CD14-positive monocyte (primary cell): Measurements from ENCODE around the gene GALNT15. TPM values are rescaled to one million over a fixed set of nuclear protein-coding genes. Genes with fewer than 3 reads are reported as not detected.

ENCODE experiments used
- DNase-seq, 3 donors: peaks; one replicate each; pipeline ENCODE4 v3.0.0-alpha.2; 2011 to 2022
- H2AFZ ChIP-seq: 2 replicates; pipeline ENCODE4 v1.6.0; 2012; ENCODE audit warnings: mild to moderate bottlenecking, low read depth, low read length, inconsistent platforms; ENCODE audit not compliant: insufficient read depth, poor library complexity, severe bottlenecking
- H3K27ac ChIP-seq, 2 donors: 1 replicate in 1 of 2; 2 replicates in 1 of 2; pipeline ENCODE4 v1.5.1; 2012 to 2013; ENCODE audit warnings: low read length in 2 of 2, control low read depth in 1 of 2, inconsistent platforms in 1 of 2, low read depth in 1 of 2, mild to moderate bottlenecking in 1 of 2
- H3K27me3 ChIP-seq, 2 donors: one replicate each; pipeline versions ENCODE4 v1.6.0 to v1.6.1; 2011 to 2013; ENCODE audit warnings: low read length in 2 of 2; ENCODE audit not compliant: control insufficient read depth in 2 of 2, insufficient read depth in 2 of 2
- H3K36me3 ChIP-seq, 2 donors: replicated peaks in 1 of 2; 1 replicate in 1 of 2; 2 replicates in 1 of 2; pipeline versions ENCODE4 v1.5.1 to v1.6.1; 2012 to 2013; ENCODE audit warnings: low read length in 2 of 2, control low read depth in 1 of 2, inconsistent platforms in 1 of 2, mild to moderate bottlenecking in 1 of 2; ENCODE audit not compliant: insufficient read depth in 2 of 2, control insufficient read depth in 1 of 2
- H3K4me1 ChIP-seq, 2 donors: 1 replicate in 1 of 2; 2 replicates in 1 of 2; pipeline versions ENCODE4 v1.5.1 to v1.6.1; 2012 to 2013; ENCODE audit warnings: low read length in 2 of 2, control low read depth in 1 of 2, inconsistent platforms in 1 of 2, mild to moderate bottlenecking in 1 of 2, moderate library complexity in 1 of 2; ENCODE audit not compliant: insufficient read depth in 2 of 2, control insufficient read depth in 1 of 2
- H3K4me2 ChIP-seq: replicated peaks from 2 replicates; pipeline ENCODE3; 2012; ENCODE audit warnings: low read length, moderate library complexity, mild to moderate bottlenecking; ENCODE audit not compliant: poor library complexity, severe bottlenecking; ENCODE audit errors: extremely low read depth
- H3K4me3 ChIP-seq, 3 experiments: fragments of 200-600 bp in 1 of 3; sonication (generic) in 1 of 3; replicated peaks in 1 of 3; 1 replicate in 2 of 3; 2 replicates in 1 of 3; pipeline ENCODE4 v1.5.1; 2011 to 2013; ENCODE audit warnings: low read length in 3 of 3, mild to moderate bottlenecking in 3 of 3, control low read depth in 2 of 3, low read depth in 2 of 3, inconsistent platforms in 1 of 3, moderate library complexity in 1 of 3
- H3K79me2 ChIP-seq: 2 replicates; pipeline ENCODE4 v1.6.0; 2012; ENCODE audit warnings: mild to moderate bottlenecking, control low read depth, inconsistent platforms, low read length, moderate library complexity; ENCODE audit not compliant: insufficient read depth
- H3K9ac ChIP-seq: 2 replicates; pipeline ENCODE4 v1.6.0; 2017; ENCODE audit warnings: low read length, mild to moderate bottlenecking; ENCODE audit not compliant: insufficient read depth, poor library complexity, severe bottlenecking
- H3K9me3 ChIP-seq, 2 donors: replicated peaks in 1 of 2; 1 replicate in 1 of 2; 2 replicates in 1 of 2; pipeline versions ENCODE4 v1.5.1 to v1.6.1; 2012 to 2013; ENCODE audit warnings: low read length in 2 of 2, control low read depth in 1 of 2; ENCODE audit not compliant: control insufficient read depth in 1 of 2, insufficient read depth in 1 of 2
- H4K20me1 ChIP-seq: 2 replicates; pipeline ENCODE4 v1.6.0; 2012; ENCODE audit warnings: mild to moderate bottlenecking, low read length, control low read depth, moderate library complexity; ENCODE audit not compliant: insufficient read depth
- H3K27ac Mint-ChIP-seq, 7 donors: one replicate each; pipeline ENCODE4 v1.8.0; 2020; ENCODE audit warnings: mild to moderate bottlenecking in 7 of 7, mixed read lengths in 7 of 7, moderate library complexity in 6 of 7, inconsistent platforms in 2 of 7
- H3K27me3 Mint-ChIP-seq, 3 donors: one replicate each; pipeline ENCODE4 v1.8.0; 2021 to 2022; ENCODE audit warnings: low read depth in 3 of 3, mild to moderate bottlenecking in 3 of 3, mixed read lengths in 3 of 3, moderate library complexity in 3 of 3, inconsistent platforms in 1 of 3
- H3K36me3 Mint-ChIP-seq, 2 donors: one replicate each; pipeline ENCODE4 v1.8.0; 2020; ENCODE audit warnings: mixed read lengths in 2 of 2, inconsistent platforms in 1 of 2, mild to moderate bottlenecking in 1 of 2
- H3K4me1 Mint-ChIP-seq: one replicate; pipeline ENCODE4 v1.8.0; 2020; ENCODE audit warnings: mild to moderate bottlenecking, mixed read lengths
- H3K4me3 Mint-ChIP-seq, 2 donors: one replicate each; pipeline ENCODE4 v1.8.0; 2020; ENCODE audit warnings: mild to moderate bottlenecking in 2 of 2, mixed read lengths in 2 of 2, moderate library complexity in 1 of 2
- H3K9me3 Mint-ChIP-seq, 7 donors: one replicate each; pipeline ENCODE4 v1.8.0; 2020 to 2022; ENCODE audit warnings: mixed read lengths in 7 of 7, mild to moderate bottlenecking in 6 of 7, moderate library complexity in 6 of 7, inconsistent platforms in 2 of 7
- CTCF ChIP-seq: fragments of 200-600 bp; IDR thresholded peaks from one replicate; pipeline ENCODE4 v1.8.0; 2022; ENCODE audit warnings: antibody characterized with exemption, mild to moderate bottlenecking
- WGBS: methylation state at CpG from one replicate; pipeline ENCODE4 v1.1.5; 2013; ENCODE audit warnings: missing lambda C conversion rate; ENCODE audit not compliant: insufficient coverage; 5-methylcytosine and 5-hydroxymethylcytosine counted together
- intact Hi-C, 2 donors: fragments of 100-400 bp; cut with micrococcal nuclease; formaldehyde crosslinking; loops; one replicate each; pipeline versions ENCODE4 v1.15.0 to v1.15.1; 2023
- polyA plus RNA-seq, 3 donors: library from polyadenylated mRNA; depleted of rRNA in 1 of 3; unstranded in 2 of 3; stranded (reverse) in 1 of 3; fragments of 300-500 nt in 2 of 3; fragments of >200 nt in 1 of 3; fragmentation: Illumina TruSeq in 2 of 3; gene quantifications; 1 replicate in 2 of 3; 2 replicates in 1 of 3; pipeline ENCODE4 v1.2.3, GENCODE V29; 2012 to 2021

Gene GALNT15
- polyA plus RNA-seq, 3 donors, result not detected

- Mint-ChIP-seq H3K4me3 (no peak overlapping the region), H3K36me3 (no peaks in the 10 kb centered on the region), H3K27ac (no peak overlapping the region), H3K9me3 (peaks cover 5 to 26% (median 12%) of the 10 kb centered on the region in 7 donors), H3K27me3 (peaks cover 0 to 2% (median 1%) of the 10 kb centered on the region in 3 donors), H3K4me1 (no peaks in the 10 kb centered on the region)
- no CpG with 5 or more reads among the region's 1 CpG for WGBS
- Histone ChIP-seq H3K79me2 (no peaks in the 10 kb centered on the region), H3K4me3 (no peak overlapping the region), H3K27ac (no peak overlapping the region), H3K9ac (no peak overlapping the region), H2AFZ (no peak overlapping the region), H3K9me3 (peaks cover 0 to 13% of the 10 kb centered on the region in 2 donors), H3K27me3 (no peaks in the 10 kb centered on the region), H4K20me1 (no peaks in the 10 kb centered on the region), H3K4me1 (no peaks in the 10 kb centered on the region), H3K4me2 (no peak overlapping the region), H3K36me3 (no peaks in the 10 kb centered on the region)
- intact Hi-C loops, result no loop called here
- no peak for DNase-seq
- no peak for TF ChIP-seq CTCF
Observed at GRCh38 chr3:16137044-16137443, 37.4 kb upstream of the GALNT15 start.

- H3K27me3 Mint-ChIP-seq, result peaks cover 0 to 2% (median 0%) of the 10 kb centered on the region in 3 donors
- no peak overlapping the region for H3K9ac ChIP-seq
- no peaks in the 10 kb centered on the region for H4K20me1 ChIP-seq
- no peak overlapping the region for H3K27ac ChIP-seq
- WGBS, result 87% methylated on average over 3 of the region's 6 CpGs
- no peaks in the 10 kb centered on the region for H3K4me1 ChIP-seq
- H3K4me1 Mint-ChIP-seq, result no peaks in the 10 kb centered on the region
- H3K36me3 Mint-ChIP-seq, result no peaks in the 10 kb centered on the region
- H3K36me3 ChIP-seq, result no peaks in the 10 kb centered on the region
- H3K27ac Mint-ChIP-seq, result no peak overlapping the region
- no peaks in the 10 kb centered on the region for H3K27me3 ChIP-seq
- no peak overlapping the region for H3K4me2 ChIP-seq
- H3K4me3 ChIP-seq, result no peak overlapping the region
- peaks cover 0 to 16% of the 10 kb centered on the region in 2 donors for H3K9me3 ChIP-seq
- H3K9me3 Mint-ChIP-seq, result peaks cover 5 to 27% (median 12%) of the 10 kb centered on the region in 7 donors
- TF ChIP-seq CTCF, result no peak
- no peak overlapping the region for H2AFZ ChIP-seq
- H3K79me2 ChIP-seq, result no peaks in the 10 kb centered on the region
- H3K4me3 Mint-ChIP-seq, result no peak overlapping the region
- DNase-seq, result no peak
- intact Hi-C loops, result no loop called here
Observed at GRCh38 chr3:16137977-16138376, 36.5 kb upstream of the GALNT15 start.
